NCI-H82 (cell line): ENCODE data around the gene TDP2.
"Not testable (repeated sequence)": the region's sequence is repeated elsewhere in the genome, so short reads cannot be mapped to it uniquely, and the experiment has no call there.

Source experiments
- DNase-seq: peaks from one replicate; lab custom pipeline; 2025; lab: John Stamatoyannopoulos, UW

The TDP2 gene

DNA sequence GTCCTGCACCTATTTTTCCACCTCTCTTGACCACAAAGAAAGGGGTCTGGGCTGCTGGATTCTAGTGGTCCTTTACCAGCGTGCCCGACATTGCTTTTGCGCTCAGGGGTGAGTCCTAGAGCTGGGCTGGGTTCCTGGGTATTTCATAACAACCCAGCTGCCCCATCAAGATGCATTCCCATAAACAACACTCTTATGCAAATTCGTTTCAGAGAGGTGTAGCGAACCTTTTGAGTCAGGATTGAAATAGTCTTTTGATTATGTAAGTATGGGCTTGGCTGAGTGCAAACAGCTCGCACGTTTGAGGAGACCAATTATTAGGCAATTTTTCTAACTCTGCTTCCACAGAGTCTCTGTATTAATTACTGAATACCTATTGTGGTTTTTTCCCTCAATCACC lies 13.9 kb upstream of the TDP2 start:
- no peak for DNase-seq

DNA sequence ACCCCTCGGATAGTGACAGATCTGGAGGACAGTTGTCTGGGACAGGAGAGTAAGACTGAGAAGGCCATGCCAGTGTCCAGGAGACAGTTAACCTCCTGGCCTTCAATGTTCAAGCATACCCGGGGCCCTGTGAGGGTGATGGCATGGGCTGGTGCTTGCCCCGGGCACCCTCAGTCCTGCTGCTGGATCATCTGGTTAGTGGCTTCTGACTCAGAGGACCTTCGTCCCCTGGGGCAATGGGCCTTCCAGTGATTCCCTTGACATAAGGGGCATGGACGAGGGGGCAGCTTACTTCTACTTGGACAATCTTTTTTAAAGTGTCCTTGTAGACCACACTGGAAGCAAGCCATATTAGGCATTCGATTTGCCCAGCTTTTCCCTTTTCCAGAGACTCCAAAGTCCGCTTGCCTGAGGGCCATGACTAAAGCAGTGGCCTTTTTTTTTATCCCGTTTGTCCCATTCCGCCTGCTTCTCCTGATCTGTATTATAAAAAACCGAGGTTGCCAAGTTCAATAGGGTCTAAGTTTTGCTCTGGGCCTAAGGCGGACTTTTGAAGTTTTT lies 12.2 kb upstream of the TDP2 start:
- DNase-seq: not testable (repeated sequence)

DNA sequence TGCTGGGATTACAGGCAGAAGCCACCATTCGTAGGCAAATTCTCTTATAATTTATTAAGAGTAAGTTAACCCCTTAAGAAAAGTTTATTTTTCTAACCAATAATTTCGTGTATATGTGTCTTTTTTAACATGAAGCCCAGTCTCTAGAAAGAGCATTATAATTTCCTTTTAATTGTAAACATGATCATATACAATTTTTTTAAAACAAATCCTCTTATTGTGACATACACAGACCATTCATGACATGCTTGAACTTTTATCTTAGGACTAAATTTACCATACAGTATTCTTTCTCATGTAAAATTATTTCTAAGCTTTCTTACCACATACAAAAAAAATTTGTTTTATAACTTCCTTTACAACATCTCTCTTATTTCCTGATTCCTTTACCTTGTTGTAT lies 6.9 kb upstream of the TDP2 start:
- DNase-seq: peak; percentile 22

GRCh38 chr6:24672620-24673182 lies 6.0 kb upstream of the TDP2 start:
- DNase-seq: no peak

- DNase-seq: not testable (repeated sequence)
Observed at GRCh38 chr6:24671077-24671476, 4.4 kb upstream of the TDP2 start.

DNA sequence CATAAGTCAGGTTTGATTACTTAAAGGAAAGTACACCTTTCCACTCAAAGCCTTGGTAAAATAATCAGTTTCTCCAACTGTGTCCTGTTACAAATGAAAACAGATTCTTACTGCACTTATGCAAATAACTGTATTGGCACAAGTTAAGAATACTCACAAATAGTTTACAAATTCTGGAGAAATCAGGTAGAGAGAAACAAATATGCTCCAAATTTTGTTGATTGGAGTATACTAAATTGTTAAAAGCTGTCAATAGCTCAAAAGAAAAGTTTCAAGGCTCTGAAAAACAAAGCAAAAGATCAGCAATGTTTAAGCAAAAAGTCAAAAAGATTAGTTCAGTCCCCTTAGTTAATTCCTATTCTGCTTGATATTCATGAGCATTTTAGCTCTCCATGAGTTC lies 3.8 kb upstream of the TDP2 start:
- not testable (repeated sequence) for DNase-seq

GRCh38 chr6:24668997-24669361 lies 2.3 kb upstream of the TDP2 start:
- DNase-seq: no peak

DNA sequence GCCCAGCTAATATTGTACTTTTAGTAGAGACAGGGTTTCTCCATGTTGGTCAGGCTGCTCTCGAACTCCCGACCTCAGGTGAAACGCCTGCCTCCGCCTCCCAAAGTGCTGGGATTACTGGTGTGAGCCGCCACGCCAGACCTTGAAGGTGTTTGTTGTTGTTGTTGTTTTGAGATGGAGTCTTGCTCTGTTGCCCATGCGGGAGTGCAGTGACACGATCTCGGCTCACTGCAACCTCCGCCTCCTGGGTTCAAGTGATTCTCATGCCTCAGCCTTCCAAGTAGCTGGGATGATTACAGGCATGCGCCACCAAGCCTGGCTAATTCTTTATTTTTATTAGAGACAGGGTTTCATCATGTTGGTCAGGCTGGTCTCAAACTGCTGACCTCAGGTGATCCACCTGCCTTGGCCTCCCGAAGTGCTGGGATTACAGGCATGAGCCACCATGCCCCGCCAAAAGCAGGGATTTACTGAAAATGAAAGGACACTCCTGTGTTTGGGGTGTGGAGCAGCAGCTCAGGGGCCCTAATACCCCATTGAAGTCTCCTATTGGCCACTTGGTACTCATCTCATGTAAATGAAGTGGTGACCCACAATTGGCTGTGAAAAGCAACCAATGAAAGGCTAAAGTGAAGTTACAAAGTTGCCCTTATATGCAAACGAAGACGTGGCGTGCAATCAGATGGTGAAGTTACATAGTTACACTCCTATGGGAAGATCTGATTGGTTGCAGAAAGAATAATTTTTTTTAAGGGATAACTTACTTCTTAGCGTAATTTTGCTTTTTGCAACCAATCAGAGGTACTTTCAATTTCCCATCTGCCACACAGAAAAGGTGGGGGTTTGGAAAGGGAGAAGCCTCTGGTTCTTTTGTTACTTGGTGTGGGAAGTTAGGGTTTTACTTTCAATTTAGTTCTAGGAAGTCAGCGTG lies 1.6 kb upstream of the TDP2 start:
- DNase-seq: not testable (repeated sequence)

DNA sequence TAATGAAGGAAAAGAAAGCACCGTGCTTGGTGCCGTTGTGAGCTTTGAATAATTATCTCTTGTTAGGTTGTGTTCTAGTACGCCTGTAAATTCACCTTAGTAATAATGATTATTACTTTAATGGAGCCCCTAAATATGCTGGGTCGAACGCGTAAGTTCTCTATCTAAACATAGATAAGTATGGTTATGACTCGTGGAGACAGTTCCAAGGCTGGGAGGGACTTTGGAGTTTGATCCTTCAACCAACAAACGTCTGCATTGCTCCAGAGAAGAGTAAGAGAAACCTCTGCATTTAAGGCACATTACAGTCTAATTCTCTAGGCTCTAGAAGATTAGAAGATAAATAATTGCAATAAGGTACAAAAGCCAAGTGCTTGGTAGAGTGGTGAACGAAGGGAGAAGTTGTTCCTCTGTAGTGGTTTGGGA lies 692 bp upstream of the TDP2 start:
- peak; percentile 52 for DNase-seq

DNA sequence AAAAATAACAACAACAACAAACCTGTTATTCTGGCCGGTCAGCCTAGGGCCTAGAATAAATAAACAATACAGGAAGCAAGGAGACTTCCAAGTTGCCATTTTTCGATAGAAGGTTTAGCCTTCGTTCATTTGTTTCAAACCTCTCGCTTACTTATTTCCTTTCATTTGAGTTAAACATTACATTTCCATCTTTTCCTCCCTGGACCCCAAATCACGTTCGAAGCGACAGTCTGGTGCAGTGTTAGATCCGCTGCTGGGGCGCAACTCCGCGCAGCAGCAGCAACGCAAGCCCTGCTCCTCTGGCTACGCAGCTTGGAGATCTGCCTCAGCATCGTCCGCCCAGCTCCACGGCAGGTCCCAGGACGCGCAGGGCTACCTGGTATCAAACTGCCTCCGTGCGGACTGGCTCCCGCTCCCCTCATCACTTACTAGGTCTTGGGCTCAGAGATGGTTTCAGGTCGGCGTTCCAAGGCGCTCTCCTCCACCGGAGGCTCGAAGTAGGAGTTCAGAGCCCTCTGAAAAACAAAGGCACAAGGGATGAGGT lies 530 bp downstream of the TDP2 start:
- peak; percentile 73 for DNase-seq

GRCh38 chr6:24664046-24664987 lies 2.4 kb downstream of the TDP2 start:
- peak; percentile 21 for DNase-seq

- DNase-seq: no peak
Observed at GRCh38 chr6:24663189-24663588, 3.5 kb downstream of the TDP2 start.

DNA sequence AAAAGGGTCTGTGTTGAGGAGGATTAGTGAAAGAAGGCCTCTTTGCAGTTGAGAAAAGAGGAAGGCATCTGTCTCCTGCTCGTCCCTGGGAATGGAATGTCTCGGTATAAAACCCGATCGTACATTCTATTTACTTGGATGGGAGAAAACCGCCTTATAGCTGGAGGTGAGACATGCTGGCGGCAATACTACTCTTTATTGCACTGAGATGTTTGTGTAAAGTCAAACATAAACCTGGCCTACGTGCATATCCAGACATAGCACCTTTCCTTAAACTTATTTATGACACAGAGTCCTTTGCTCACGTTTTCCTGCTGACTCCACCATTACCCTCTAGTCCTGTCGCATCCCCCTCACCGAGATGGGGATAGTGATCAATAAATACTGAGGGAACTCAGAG lies 4.5 kb downstream of the TDP2 start:
- no peak for DNase-seq

DNA sequence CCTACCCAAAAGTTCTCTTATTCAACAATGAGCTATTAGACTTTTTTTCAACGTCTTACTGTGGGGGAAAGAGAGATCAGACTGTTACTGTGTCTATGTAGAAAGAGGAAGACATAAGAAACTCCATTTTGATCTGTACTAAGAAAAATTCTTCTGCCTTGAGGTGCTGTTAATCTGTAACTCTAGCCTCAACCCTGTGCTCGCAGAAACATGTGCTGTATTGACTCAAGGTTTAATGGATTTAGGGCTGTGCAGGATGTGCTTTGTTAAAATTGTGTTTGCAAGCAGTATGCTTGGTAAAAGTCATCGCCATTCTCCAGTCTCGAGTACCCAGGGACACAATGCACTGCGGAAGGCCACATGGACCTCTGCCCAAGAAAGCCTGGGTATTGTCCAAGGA lies 4.9 kb downstream of the TDP2 start:
- DNase-seq: not testable (repeated sequence)

- DNase-seq: no peak
Observed at GRCh38 chr6:24660105-24660504, 6.6 kb downstream of the TDP2 start.

GRCh38 chr6:24659561-24659960 lies 7.1 kb downstream of the TDP2 start:
- DNase-seq: no peak

DNA sequence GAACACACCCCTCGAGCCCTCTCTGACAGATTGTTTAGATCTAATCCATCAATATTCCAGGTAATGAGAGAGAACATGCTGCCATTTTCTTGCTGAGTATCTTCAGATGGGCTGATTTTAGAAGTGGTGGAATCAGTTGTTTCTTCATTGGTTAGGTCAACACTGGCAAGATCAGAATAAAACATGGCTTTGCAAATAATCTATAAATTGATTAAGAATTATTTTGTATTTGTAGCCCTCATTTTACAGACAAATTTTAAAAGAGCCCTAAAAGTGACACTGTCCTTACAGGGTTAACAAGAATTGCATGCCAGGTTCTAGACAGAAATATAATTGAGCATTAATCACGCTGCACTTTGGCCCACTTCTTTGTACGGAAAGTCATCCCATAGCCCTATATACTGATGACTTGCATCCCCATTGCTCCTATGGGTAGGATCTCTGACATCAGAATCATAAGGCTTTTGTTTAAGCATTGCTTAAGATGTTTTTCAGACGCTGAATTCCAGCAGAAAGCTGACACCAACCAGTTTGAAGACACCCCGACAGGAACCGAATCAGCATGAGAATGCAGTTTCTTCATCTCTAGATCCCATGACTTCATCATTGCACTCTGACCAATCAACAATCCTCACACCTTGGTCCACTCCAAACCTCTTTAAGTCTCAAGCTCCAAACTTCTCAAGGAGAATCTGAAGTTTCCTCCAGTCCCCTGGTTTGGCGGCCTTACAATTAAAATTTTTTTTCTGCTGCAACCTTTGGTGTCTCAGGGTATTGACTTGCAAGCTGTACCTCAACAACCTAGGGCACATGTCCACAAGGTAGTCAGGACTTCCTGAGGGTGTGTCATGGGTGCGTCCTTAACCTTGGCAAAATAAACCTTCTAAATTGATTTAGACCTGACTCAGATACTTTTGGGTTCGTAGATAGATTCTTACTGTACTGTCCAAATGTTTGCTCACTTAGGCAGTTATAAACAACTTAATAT lies 7.8 kb downstream of the TDP2 start:
- no peak for DNase-seq

GRCh38 chr6:24655215-24655614 lies 11.5 kb downstream of the TDP2 start:
- no peak for DNase-seq

GRCh38 chr6:24650365-24650764 lies 16.3 kb downstream of the TDP2 start:
- DNase-seq: no peak

DNA sequence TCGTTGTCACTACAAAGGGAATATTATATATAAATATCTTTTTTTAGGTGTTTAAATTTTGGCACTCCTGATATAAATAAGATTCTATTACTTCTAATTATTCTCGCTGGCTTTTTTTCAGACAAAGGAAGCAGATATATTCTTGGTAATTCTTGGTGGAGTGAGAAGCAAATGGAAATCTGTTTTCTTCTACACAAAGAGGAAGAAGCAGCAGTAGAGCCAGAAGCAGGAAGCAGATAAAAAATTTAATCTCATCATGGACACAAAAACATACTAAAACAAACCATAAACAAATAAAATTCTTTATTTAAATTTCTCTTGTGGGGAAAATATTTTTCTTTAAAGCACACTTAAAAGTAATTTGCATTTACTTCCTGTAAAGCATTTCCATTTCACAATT lies 17.0 kb downstream of the TDP2 start:
- no peak for DNase-seq

GRCh38 chr6:24648276-24648675 lies 18.4 kb downstream of the TDP2 start:
- no peak for DNase-seq
